Neural cell (in vitro differentiated cells): Measurements from ENCODE around the gene ACKR1. TPM values are rescaled to one million over a fixed set of nuclear protein-coding genes. Genes with fewer than 3 reads are reported as not detected.

Experiments
- H2AFZ ChIP-seq: fragments of 200-600, 300-800 bp; sonication (generic), shearing (Covaris generic); 2 replicates; pipeline ENCODE4 v1.6.0; 2014; ENCODE audit warnings: low read depth, mild to moderate bottlenecking, antibody characterized with exemption, low read length, moderate library complexity
- H3F3A ChIP-seq: fragments of 200-600 bp; shearing (Covaris generic); 2 replicates; pipeline ENCODE4 v1.6.1; 2016; ENCODE audit warnings: mild to moderate bottlenecking, moderate library complexity, mixed read lengths, antibody characterized with exemption, low read length; ENCODE audit not compliant: insufficient read depth, poor library complexity, severe bottlenecking
- H3K27ac ChIP-seq: fragments of 200-600, 300-800 bp; sonication (generic), shearing (Covaris generic); 2 replicates; pipeline ENCODE4 v1.5.1; 2014; ENCODE audit warnings: mild to moderate bottlenecking, low read length, moderate library complexity
- H3K27me3 ChIP-seq: fragments of 300-800, 200-600 bp; sonication (generic), shearing (Covaris generic); 2 replicates; pipeline ENCODE4 v1.6.0; 2014; ENCODE audit warnings: mild to moderate bottlenecking, low read depth, low read length, moderate library complexity; ENCODE audit not compliant: insufficient read depth
- H3K36me3 ChIP-seq: fragments of 300-800, 200-600 bp; sonication (generic), shearing (Covaris generic); 2 replicates; pipeline ENCODE4 v1.5.1; 2014; ENCODE audit warnings: mild to moderate bottlenecking, antibody characterized with exemption, low read length, moderate library complexity; ENCODE audit not compliant: insufficient read depth
- H3K4me2 ChIP-seq: fragments of 300-800, 200-600 bp; sonication (generic), shearing (Covaris generic); 2 replicates; pipeline ENCODE4 v1.6.0; 2014; ENCODE audit warnings: mild to moderate bottlenecking, low read length
- H3K4me3 ChIP-seq: fragments of 300-800, 200-600 bp; sonication (generic), shearing (Covaris generic); 2 replicates; pipeline ENCODE4 v1.5.1; 2014; ENCODE audit warnings: mild to moderate bottlenecking, low read length, moderate library complexity
- H3K79me2 ChIP-seq: fragments of 200-600 bp; shearing (Covaris generic); replicated peaks from 2 replicates; pipeline ENCODE4 v1.6.0; 2014; ENCODE audit warnings: mild to moderate bottlenecking, low read length, moderate library complexity; ENCODE audit not compliant: insufficient read depth
- H3K9ac ChIP-seq: fragments of 300-800, 200-600 bp; sonication (generic), shearing (Covaris generic); 2 replicates; pipeline ENCODE4 v1.6.1; 2016; ENCODE audit warnings: mild to moderate bottlenecking, low read length, mixed read lengths
- H3K9me2 ChIP-seq: fragments of 200-600 bp; shearing (Covaris generic); 2 replicates; pipeline ENCODE4 v1.6.1; 2016; ENCODE audit warnings: mild to moderate bottlenecking, low read length, mixed read lengths; ENCODE audit not compliant: insufficient read depth
- H3K9me3 ChIP-seq: fragments of 200-600, 300-800 bp; sonication (generic), shearing (Covaris generic); 2 replicates; pipeline ENCODE4 v1.6.1; 2016; ENCODE audit warnings: mild to moderate bottlenecking, mixed run types, low read length, moderate library complexity, mixed read lengths
- H4K20me1 ChIP-seq: fragments of 200-600 bp; shearing (Covaris generic); 2 replicates; pipeline ENCODE4 v1.6.1; 2016; ENCODE audit warnings: mild to moderate bottlenecking, mixed run types; ENCODE audit not compliant: insufficient read depth
- EP300 ChIP-seq: fragments of 450-650 bp; conservative IDR thresholded peaks from 2 replicates; pipeline ENCODE4 v1.6.1; 2014; ENCODE audit warnings: antibody characterized with exemption, mild to moderate bottlenecking, moderate library complexity; ENCODE audit not compliant: poor library complexity, severe bottlenecking
- EZH2 ChIP-seq: fragments of 200-600, 300-800 bp; shearing (Covaris generic), sonication (generic); IDR thresholded peaks from 2 replicates; pipeline ENCODE4 v1.6.1; 2014; ENCODE audit warnings: antibody characterized with exemption, low read length, borderline replicate concordance, mild to moderate bottlenecking; ENCODE audit not compliant: insufficient read depth, poor library complexity, severe bottlenecking
- MXI1 ChIP-seq: fragments of 450-650 bp; conservative IDR thresholded peaks from 2 replicates; pipeline ENCODE4 v1.6.1; 2014; ENCODE audit warnings: antibody characterized with exemption, mild to moderate bottlenecking; ENCODE audit not compliant: poor library complexity, severe bottlenecking
- POLR2AphosphoS5 ChIP-seq: IDR thresholded peaks from 2 replicates; pipeline ENCODE4 v1.6.1; 2012
- RAD21 ChIP-seq: fragments of 450-650 bp; conservative IDR thresholded peaks from 2 replicates; pipeline ENCODE4 v1.6.1; 2014; ENCODE audit warnings: antibody characterized with exemption, mild to moderate bottlenecking, moderate library complexity
- REST ChIP-seq: IDR thresholded peaks from 2 replicates; pipeline ENCODE4 v1.6.1; 2012; ENCODE audit warnings: borderline replicate concordance
- SMC3 ChIP-seq: fragments of 450-650 bp; conservative IDR thresholded peaks from 2 replicates; pipeline ENCODE4 v1.6.1; 2014; ENCODE audit warnings: antibody characterized with exemption, mild to moderate bottlenecking, moderate library complexity; ENCODE audit not compliant: poor library complexity
- TAF1 ChIP-seq: IDR thresholded peaks from 2 replicates; pipeline ENCODE4 v1.6.1; 2012; ENCODE audit warnings: low read depth
- polyA plus RNA-seq: library from polyadenylated mRNA; depleted of rRNA; stranded (reverse); fragments of >200 nt; gene quantifications from 2 replicates; pipeline ENCODE4 v1.2.3, GENCODE V29; 2014
- TF ChIP-seq, protein P1 (sequence below): fragments of 450-650 bp; IDR thresholded peaks from 2 replicates; pipeline ENCODE4 v1.5.1; 2014; ENCODE audit warnings: antibody characterized with exemption, mild to moderate bottlenecking, moderate library complexity; ENCODE audit not compliant: poor library complexity, severe bottlenecking

The ACKR1 gene
- polyA plus RNA-seq, 1 donor from 2014 or later, result 3.3 TPM

DNA sequence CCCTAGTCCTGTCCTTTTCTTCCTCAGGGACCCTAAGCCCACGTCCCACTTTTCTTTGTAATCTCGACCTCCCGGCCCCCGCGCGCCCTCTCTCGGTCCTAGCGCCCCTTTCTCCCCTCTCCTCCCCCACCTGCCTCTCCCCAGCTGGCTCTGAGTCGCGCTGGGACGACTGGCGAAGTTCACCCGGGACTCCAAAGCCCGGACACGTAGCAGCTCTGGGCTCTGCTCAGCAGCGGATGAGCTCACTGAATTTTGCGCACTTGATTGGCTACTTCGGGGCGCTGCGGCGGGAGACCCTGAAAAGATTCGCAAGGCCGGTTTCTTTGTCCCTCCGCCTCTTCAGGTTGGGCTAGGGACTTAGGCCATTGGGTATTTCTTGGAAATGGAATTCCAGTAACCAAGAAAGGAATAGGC is 16.3 kb upstream of the ACKR1 start:
- Histone ChIP-seq H4K20me1 (no peaks in the 10 kb centered on the region), H2AFZ (no peak overlapping the region), H3K79me2 (no peaks in the 10 kb centered on the region), H3K9me2 (no peaks in the 10 kb centered on the region), H3K36me3 (peaks cover 8% of the 10 kb centered on the region), H3K4me2 (no peak overlapping the region), H3K9me3 (no peaks in the 10 kb centered on the region), H3K27me3 (no peaks in the 10 kb centered on the region), H3K27ac (no peak overlapping the region), H3F3A (no peaks in the 10 kb centered on the region), H3K9ac (peak overlapping the region; percentile 9), H3K4me3 (peak overlapping the region; percentile 38)
- TF ChIP-seq, protein P1, sequence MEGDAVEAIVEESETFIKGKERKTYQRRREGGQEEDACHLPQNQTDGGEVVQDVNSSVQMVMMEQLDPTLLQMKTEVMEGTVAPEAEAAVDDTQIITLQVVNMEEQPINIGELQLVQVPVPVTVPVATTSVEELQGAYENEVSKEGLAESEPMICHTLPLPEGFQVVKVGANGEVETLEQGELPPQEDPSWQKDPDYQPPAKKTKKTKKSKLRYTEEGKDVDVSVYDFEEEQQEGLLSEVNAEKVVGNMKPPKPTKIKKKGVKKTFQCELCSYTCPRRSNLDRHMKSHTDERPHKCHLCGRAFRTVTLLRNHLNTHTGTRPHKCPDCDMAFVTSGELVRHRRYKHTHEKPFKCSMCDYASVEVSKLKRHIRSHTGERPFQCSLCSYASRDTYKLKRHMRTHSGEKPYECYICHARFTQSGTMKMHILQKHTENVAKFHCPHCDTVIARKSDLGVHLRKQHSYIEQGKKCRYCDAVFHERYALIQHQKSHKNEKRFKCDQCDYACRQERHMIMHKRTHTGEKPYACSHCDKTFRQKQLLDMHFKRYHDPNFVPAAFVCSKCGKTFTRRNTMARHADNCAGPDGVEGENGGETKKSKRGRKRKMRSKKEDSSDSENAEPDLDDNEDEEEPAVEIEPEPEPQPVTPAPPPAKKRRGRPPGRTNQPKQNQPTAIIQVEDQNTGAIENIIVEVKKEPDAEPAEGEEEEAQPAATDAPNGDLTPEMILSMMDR, result no peak
- no peak for TF ChIP-seq EZH2
- no peak for TF ChIP-seq REST
- no peak for TF ChIP-seq TAF1
- no peak for TF ChIP-seq MXI1
- TF ChIP-seq POLR2AphosphoS5, result no peak
- TF ChIP-seq RAD21, result no peak
- no peak for TF ChIP-seq EP300
- TF ChIP-seq SMC3, result no peak

DNA sequence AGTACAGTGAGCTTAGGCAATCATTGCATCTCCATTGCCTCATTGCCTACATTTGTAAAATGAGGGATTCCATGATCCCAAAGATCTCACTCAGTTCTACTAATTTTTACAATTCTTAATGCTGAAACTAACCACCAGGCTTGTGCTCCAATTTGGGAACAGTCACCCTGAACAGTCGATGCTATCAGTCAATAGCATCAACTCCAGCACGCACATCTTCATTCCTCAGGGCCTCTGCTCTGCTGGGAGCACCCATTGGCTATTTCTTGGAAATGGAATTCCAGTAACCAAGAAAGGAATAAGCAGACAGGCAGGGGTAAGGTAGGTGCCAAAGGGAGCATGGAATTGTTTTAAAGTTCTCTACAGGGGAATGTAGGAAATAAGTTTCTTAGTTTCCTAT is 14.2 kb upstream of the ACKR1 start:
- Histone ChIP-seq H4K20me1 (no peaks in the 10 kb centered on the region), H3K4me2 (no peak overlapping the region), H3K9ac (no peak overlapping the region), H3F3A (no peaks in the 10 kb centered on the region), H3K4me3 (no peak overlapping the region), H3K9me3 (no peaks in the 10 kb centered on the region), H3K27me3 (no peaks in the 10 kb centered on the region), H2AFZ (no peak overlapping the region), H3K9me2 (no peaks in the 10 kb centered on the region), H3K36me3 (peaks cover 17% of the 10 kb centered on the region), H3K27ac (no peak overlapping the region), H3K79me2 (no peaks in the 10 kb centered on the region)
- TF ChIP-seq SMC3 (no peak), TAF1 (no peak), MXI1 (no peak), EZH2 (no peak), EP300 (no peak)
- TF ChIP-seq, protein P1, result no peak
